GM18868 (cell line): ENCODE results near the gene NDUFB10.
"Not testable (repeated sequence)": the region's sequence is repeated elsewhere in the genome, so short reads cannot be mapped to it uniquely, and the experiment has no call there.

Experiments used
- ATAC-seq: cut with Tn5 transposase; IDR thresholded peaks from one replicate; pipeline ENCODE4 v1.9.1; 2021; ENCODE audit warnings: mild to moderate bottlenecking, moderate library complexity; ENCODE audit not compliant: unreplicated experiment

NDUFB10 gene

GRCh38 chr16:1944612-1945199 is 14.6 kb upstream of the NDUFB10 start:
- no peak for ATAC-seq

- no peak for ATAC-seq
Observed at GRCh38 chr16:1945559-1946391, 13.6 kb upstream of the NDUFB10 start.

GRCh38 chr16:1946495-1947368 is 12.6 kb upstream of the NDUFB10 start:
- no peak for ATAC-seq

GRCh38 chr16:1947369-1947670 is 12.0 kb upstream of the NDUFB10 start:
- no peak for ATAC-seq

- ATAC-seq = no peak
Observed at GRCh38 chr16:1949507-1949906, 9.8 kb upstream of the NDUFB10 start.

GRCh38 chr16:1950047-1950446 is 9.3 kb upstream of the NDUFB10 start:
- ATAC-seq = no peak

GRCh38 chr16:1950559-1950958 is 8.8 kb upstream of the NDUFB10 start:
- ATAC-seq = no peak

- no peak for ATAC-seq
Observed at GRCh38 chr16:1953734-1954133, 5.6 kb upstream of the NDUFB10 start.

GRCh38 chr16:1957434-1958142 is 1.8 kb upstream of the NDUFB10 start:
- not testable (repeated sequence) for ATAC-seq

- not testable (repeated sequence) for ATAC-seq
Observed at GRCh38 chr16:1958143-1958491, 1.2 kb upstream of the NDUFB10 start.

GRCh38 chr16:1958715-1959268 is 546 bp upstream of the NDUFB10 start:
- no peak for ATAC-seq

- ATAC-seq = no peak
Observed at GRCh38 chr16:1960665-1961630, 1.6 kb downstream of the NDUFB10 start.

GRCh38 chr16:1961651-1962067 is 2.3 kb downstream of the NDUFB10 start:
- no peak for ATAC-seq

GRCh38 chr16:1962161-1963153 is 3.1 kb downstream of the NDUFB10 start:
- not testable (repeated sequence) for ATAC-seq

- no peak for ATAC-seq
Observed at GRCh38 chr16:1963806-1964505, 4.6 kb downstream of the NDUFB10 start.

GRCh38 chr16:1964506-1965395 is 5.4 kb downstream of the NDUFB10 start, which contains the start of gene RPS2:
Gene RPS2 (minus strand): TSS chr16:1964826. CDS start chr16:1964625, 201 bp downstream.
- ATAC-seq = peak; percentile 90
